HepG2 (cell line): ENCODE measurements around the gene SEPTIN10. TPM values are rescaled to one million over a fixed set of nuclear protein-coding genes. Genes with fewer than 3 reads are reported as not detected.
A peak's percentile ranks its signal among the peaks of the same experiment; 100 is the strongest.

Experiments
- ATAC-seq: fragments of 200-7000 bp; cut with Tn5 transposase; 3 replicates; pipeline ENCODE4 v1.9.1; 2020; ENCODE audit warnings: mild to moderate bottlenecking, moderate library complexity
- BruUV-seq: library from RNA; stranded (reverse); fragments of 400-500 nt; replicated peaks from 2 replicates; lab custom pipeline; 2021; lab: Mats Ljungman, UMichigan
- CTCF ChIA-PET: fragments of 300-600 bp; formaldehyde crosslinking; extraction: SDS; loops from one replicate; lab custom pipeline; 2021; ENCODE audit warnings: low total read pairs, inconsistent platforms, low intra/inter-chr PET ratio; lab: Yijun Ruan, JAX
- POLR2A ChIA-PET: fragments of 350-600 bp; sonication (Branson Sonifier 250); formaldehyde crosslinking; loops from one replicate; lab custom pipeline; 2020; ENCODE audit warnings: antibody characterized with exemption, inconsistent platforms; lab: Yijun Ruan, JAX
- DNase-seq: peaks from one replicate; pipeline ENCODE4 v3.0.0-alpha.2; 2015; ENCODE audit warnings: low spot score
- FAIRE-seq: peaks from 3 replicates; lab custom pipeline; 2011; peaks lifted over from hg19 to GRCh38; lab: Jason Lieb, UNC
- H2AFZ ChIP-seq: one replicate; pipeline ENCODE4 v1.6.1; 2011; ENCODE audit warnings: low read length, inconsistent platforms
- H3K27ac ChIP-seq: fragments of 300-600 bp; 3 replicates; pipeline ENCODE4 v1.8.0; 2011; ENCODE audit warnings: mixed run types, mild to moderate bottlenecking, mixed read lengths, low read length, inconsistent platforms; ENCODE audit not compliant: insufficient read depth; ENCODE audit errors: extremely low read length
- H3K27me3 ChIP-seq, 2 experiments: fragments of 200-600 bp in 1 of 2; 2 replicates in 1 of 2; 3 replicates in 1 of 2; pipeline versions ENCODE4 v1.6.0 to v1.8.0; 2011; ENCODE audit warnings: low read length in 2 of 2, mild to moderate bottlenecking in 2 of 2, moderate library complexity in 2 of 2, inconsistent platforms in 1 of 2; ENCODE audit not compliant: insufficient read depth in 2 of 2, control insufficient read depth in 1 of 2
- H3K36me3 ChIP-seq, 2 experiments: fragments of 200-600 bp in 1 of 2; replicated peaks in 1 of 2; 2 replicates in 1 of 2; 3 replicates in 1 of 2; pipeline versions ENCODE4 v1.5.1 to v1.8.0; 2011; ENCODE audit warnings: low read length in 2 of 2, inconsistent platforms in 1 of 2; ENCODE audit not compliant: insufficient read depth in 2 of 2, control insufficient read depth in 1 of 2
- H3K4me1 ChIP-seq: 2 replicates; pipeline ENCODE4 v1.5.1; 2012; ENCODE audit warnings: low read length, inconsistent platforms; ENCODE audit not compliant: insufficient read depth
- H3K4me2 ChIP-seq: 2 replicates; pipeline ENCODE4 v1.6.0; 2011; ENCODE audit warnings: low read depth, low read length, inconsistent platforms
- H3K4me3 ChIP-seq, 3 experiments: fragments of 200-600 bp in 1 of 3; sonication (generic), shearing (Covaris generic) in 1 of 3; replicated peaks in 1 of 3; 2 replicates each; pipeline ENCODE4 v1.5.1; 2011 to 2016; ENCODE audit warnings: low read length in 3 of 3, inconsistent platforms in 2 of 3, low read depth in 2 of 3, mild to moderate bottlenecking in 2 of 3, control low read depth in 1 of 3, mixed read lengths in 1 of 3; ENCODE audit not compliant: insufficient read depth in 1 of 3
- H3K79me2 ChIP-seq: one replicate; pipeline ENCODE4 v1.6.1; 2011; ENCODE audit warnings: low read length, inconsistent platforms; ENCODE audit not compliant: insufficient read depth
- H3K9ac ChIP-seq: 2 replicates; pipeline ENCODE4 v1.6.0; 2011; ENCODE audit warnings: mild to moderate bottlenecking, low read depth, low read length, inconsistent platforms; ENCODE audit not compliant: insufficient read depth
- H3K9me3 ChIP-seq: 2 replicates; pipeline ENCODE4 v1.5.1; 2012; ENCODE audit warnings: mild to moderate bottlenecking, low read length
- H4K20me1 ChIP-seq: 2 replicates; pipeline ENCODE4 v1.6.0; 2011; ENCODE audit warnings: inconsistent platforms, mild to moderate bottlenecking, low read length, moderate library complexity; ENCODE audit not compliant: insufficient read depth
- BCL3 ChIP-seq: sonication (generic); formaldehyde crosslinking; IDR thresholded peaks from 2 replicates; pipeline ENCODE4 v1.5.1; 2020; ENCODE audit warnings: mild to moderate bottlenecking, missing genetic modification reagents, moderate library complexity
- CTCF ChIP-seq: sonication (generic); formaldehyde crosslinking; IDR thresholded peaks from 2 replicates; pipeline ENCODE4 v1.5.0; 2020; ENCODE audit warnings: mild to moderate bottlenecking, missing genetic modification reagents, moderate library complexity
- ELK4 ChIP-seq: sonication (generic); formaldehyde crosslinking; IDR thresholded peaks from 2 replicates; pipeline ENCODE4 v1.9.0; 2021; ENCODE audit warnings: missing genetic modification reagents, borderline replicate concordance
- FOXA1 ChIP-seq, 2 experiments: fragments of 450-650 bp in 1 of 2; sonication (generic) in 1 of 2; formaldehyde crosslinking in 1 of 2; IDR thresholded peaks; 2 replicates each; pipeline versions ENCODE4 v1.4.0 to v1.6.1; 2016 to 2020; ENCODE audit warnings: missing genetic modification reagents in 1 of 2
- FOXA3 ChIP-seq: IDR thresholded peaks from 2 replicates; pipeline ENCODE4 v1.6.1; 2016; ENCODE audit warnings: missing genetic modification reagents, missing compliant biosample characterization
- FOXK2 ChIP-seq: fragments of 450-650 bp; IDR thresholded peaks from 2 replicates; pipeline ENCODE4 v1.6.1; 2016
- HNRNPH1 ChIP-seq: fragments of 200-400 bp; formaldehyde crosslinking; optimal IDR thresholded peaks from 2 replicates; pipeline ENCODE3; 2017; ENCODE audit warnings: mild to moderate bottlenecking, low read depth, low read length
- IKZF5 ChIP-seq: IDR thresholded peaks from 2 replicates; pipeline ENCODE4 v1.6.1; 2018; ENCODE audit warnings: missing genetic modification reagents, mild to moderate bottlenecking, missing compliant biosample characterization
- MBNL3 ChIP-seq: fragments of 250-450 bp; sonication (Bioruptor Pico); conservative IDR thresholded peaks from 2 replicates; pipeline ENCODE4 v1.8.0; 2022; ENCODE audit warnings: mild to moderate bottlenecking, inconsistent platforms
- MYC ChIP-seq: sonication (generic); formaldehyde crosslinking; IDR thresholded peaks from 2 replicates; pipeline ENCODE4 v1.9.0; 2021; ENCODE audit warnings: missing genetic modification reagents, borderline replicate concordance
- NBN ChIP-seq: fragments of 450-650 bp; conservative IDR thresholded peaks from 2 replicates; pipeline ENCODE4 v1.6.1; 2017
- NFRKB ChIP-seq: fragments of 450-650 bp; IDR thresholded peaks from 2 replicates; pipeline ENCODE4 v1.6.1; 2017
- POLR2AphosphoS5 ChIP-seq: IDR thresholded peaks from 2 replicates; pipeline ENCODE4 v1.6.1; 2012; ENCODE audit warnings: low read depth, low read length
- RAD51 ChIP-seq: fragments of 450-650 bp; IDR thresholded peaks from 2 replicates; pipeline ENCODE4 v1.6.1; 2016; ENCODE audit warnings: borderline replicate concordance
- SP1 ChIP-seq, 2 experiments: fragments of 450-650 bp in 1 of 2; sonication (generic) in 1 of 2; formaldehyde crosslinking in 1 of 2; IDR thresholded peaks; 2 replicates each; pipeline versions ENCODE4 v1.4.0 to v1.6.1; 2016 to 2020; ENCODE audit warnings: missing genetic modification reagents in 1 of 2
- ZBTB38 ChIP-seq: sonication (generic); formaldehyde crosslinking; IDR thresholded peaks from 2 replicates; pipeline ENCODE4 v1.5.1; 2020; ENCODE audit warnings: mild to moderate bottlenecking, missing genetic modification reagents
- ZMYM4 ChIP-seq: sonication (generic); formaldehyde crosslinking; IDR thresholded peaks from 2 replicates; pipeline ENCODE4 v1.8.1; 2023; ENCODE audit warnings: mild to moderate bottlenecking, missing genetic modification reagents
- ZNF256 ChIP-seq: sonication (generic); formaldehyde crosslinking; conservative IDR thresholded peaks from 2 replicates; pipeline ENCODE4 v1.4.0; 2020; ENCODE audit warnings: missing genetic modification reagents
- ZNF550 ChIP-seq: sonication (generic); formaldehyde crosslinking; IDR thresholded peaks from 2 replicates; pipeline ENCODE4 v1.4.0; 2020; ENCODE audit warnings: mild to moderate bottlenecking, missing genetic modification reagents, borderline replicate concordance
- ZNF713 ChIP-seq: sonication (generic); formaldehyde crosslinking; IDR thresholded peaks from 2 replicates; pipeline ENCODE4 v1.4.0; 2020; ENCODE audit warnings: mild to moderate bottlenecking, missing genetic modification reagents
- ZNF737 ChIP-seq: sonication (generic); formaldehyde crosslinking; IDR thresholded peaks from 2 replicates; pipeline ENCODE4 v1.5.0; 2020; ENCODE audit warnings: missing genetic modification reagents, mild to moderate bottlenecking, borderline replicate concordance
- WGBS: methylation state at CpG from one replicate; pipeline ENCODE4 v1.1.6; 2017; ENCODE audit warnings: low lambda C conversion rate; 5-methylcytosine and 5-hydroxymethylcytosine counted together
- in situ Hi-C: cut with HindIII; loops from 2 replicates; pipeline ENCODE4 v1.10.0; 2017; ENCODE audit warnings: low pct_unique_long_range_greater_than_20kb; ENCODE audit not compliant: extremely low pct_ligation_motif_present
- intact Hi-C: fragments of 100-400 bp; cut with micrococcal nuclease; formaldehyde crosslinking; loops from one replicate; pipeline ENCODE4 v1.10.0; 2022; ENCODE audit not compliant: unreplicated experiment
- polyA plus RNA-seq, 8 experiments: library from polyadenylated mRNA; depleted of rRNA in 3 of 8; stranded (reverse) in 7 of 8; unstranded in 1 of 8; fragments of >200 nt; fragmentation: Illumina TruSeq in 4 of 8; extraction: Trizol in 4 of 8; gene quantifications; 2 replicates each; pipeline versions ENCODE4 v1.2.1 to v1.2.3, GENCODE V29; 2011 to 2016; ENCODE audit warnings: low read depth in 4 of 8, missing spikeins in 1 of 8, mixed read lengths in 1 of 8; ENCODE audit not compliant: insufficient read depth in 1 of 8
- total RNA-seq, 5 experiments: library from RNA; depleted of rRNA; stranded (reverse); fragments of >200 nt; fragmentation: Illumina TruSeq; extraction: Trizol; gene quantifications; 2 replicates each; pipeline ENCODE4 v1.2.3, GENCODE V29; 2016; ENCODE audit warnings: low read depth in 1 of 5

SEPTIN10 gene
- total and polyA plus RNA-seq, 2 of the 13 experiments (the other 11 are each of a cell fraction or from before 2014, with no cell fraction given) = 45.8 to 67.5 TPM

- Histone ChIP-seq H3K4me2 (no peak overlapping the region), H3K79me2 (no peaks in the 10 kb centered on the region), H3K4me1 (no peaks in the 10 kb centered on the region), H3K9ac (no peak overlapping the region), H2AFZ (no peak overlapping the region), H3K4me3 (no peak overlapping the region), H3K9me3 (no peaks in the 10 kb centered on the region), H3K27ac (no peak overlapping the region), H3K36me3 (no peaks in the 10 kb centered on the region), H3K27me3 (no peaks in the 10 kb centered on the region; a peak in 1 of 5 replicates), H4K20me1 (no peaks in the 10 kb centered on the region)
- no TSS peak for BruUV-seq
- DNase-seq (no peak), ATAC-seq (no peak), FAIRE-seq (no peak)
- WGBS = 31% methylated on average over 4 of the region's 4 CpGs
- ChIA-PET POLR2A (no interaction called here), CTCF (no interaction called here)
- in situ Hi-C loops (no loop called here), intact Hi-C loops (no loop called here)
- TF ChIP-seq FOXA3 (CRISPR knock-in tag) (no peak), ZMYM4 (CRISPR knock-in tag) (no peak), FOXA1 (IDR thresholded peaks at IDR 0.05) (peak; percentile 14; the same call in 1 of the 2 replicates), FOXA1 (CRISPR knock-in tag; IDR thresholded peaks at IDR 0.05) (no peak), NBN (0 out of 2 replicates have a peak, but pooled peaks have one; percentile 57), ZNF256 (no peak), RAD51 (peak; percentile 17; the same call in 1 of the 2 replicates), FOXK2 (0 out of 2 replicates have a peak, but pooled peaks have one; percentile 35), MBNL3 (no peak), NFRKB (peak; percentile 32; the same call in 1 of the 2 replicates), HNRNPH1 (no peak), ELK4 (CRISPR knock-in tag) (no peak), IKZF5 (CRISPR knock-in tag) (no peak), MYC (CRISPR knock-in tag) (no peak), ZNF713 (CRISPR knock-in tag) (no peak), BCL3 (no peak), CTCF (CRISPR knock-in tag) (no peak), ZNF737 (CRISPR knock-in tag) (no peak), ZBTB38 (CRISPR knock-in tag) (no peak), ZNF550 (no peak), SP1 (IDR thresholded peaks at IDR 0.05) (0 out of 2 replicates have a peak, but pooled peaks have one; percentile 45), SP1 (CRISPR knock-in tag; IDR thresholded peaks at IDR 0.05) (no peak), POLR2AphosphoS5 (no peak)
These were observed 120.4 kb downstream of the SEPTIN10 start for GRCh38 chr2:109493176-109493935.
